ENCODE measurements around the gene COPS3.

The COPS3 gene

DNA sequence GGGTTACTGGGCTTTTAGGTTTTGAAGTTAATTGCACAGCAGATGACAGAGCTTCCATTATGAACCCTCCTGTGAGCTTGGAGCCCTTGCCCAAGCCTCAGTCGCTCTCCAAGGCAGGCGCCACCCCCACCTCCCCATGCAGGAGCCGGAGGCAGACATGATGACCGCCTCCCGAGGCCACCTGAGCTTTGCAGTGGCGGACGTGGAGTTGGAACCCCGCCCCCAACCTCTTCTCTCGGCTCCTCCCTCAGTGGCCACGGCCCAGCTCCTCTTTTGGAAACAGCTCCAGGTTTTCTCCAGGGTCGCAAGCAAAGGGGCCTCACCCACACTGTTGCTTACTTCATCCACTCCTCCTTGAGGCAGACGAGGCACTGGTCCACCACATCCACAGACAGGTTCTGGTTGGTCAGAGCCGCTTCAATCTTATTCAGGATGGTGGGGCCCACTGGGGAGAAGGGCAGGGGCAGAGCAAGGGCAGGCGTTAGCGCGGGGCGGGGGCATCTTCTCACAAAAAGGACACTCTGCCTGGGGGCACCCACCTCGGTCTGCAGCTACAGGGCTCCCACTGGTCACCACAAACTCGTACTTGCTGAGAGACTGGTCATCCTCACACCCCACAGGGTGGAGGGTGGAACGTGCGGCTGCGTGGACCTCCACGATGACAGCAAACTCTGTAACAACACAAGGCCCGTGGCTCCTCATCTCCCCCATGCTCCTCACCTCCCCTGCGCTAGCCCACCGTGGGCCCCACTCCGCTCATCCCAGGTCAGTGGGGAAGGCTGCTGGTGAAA, 66.2 kb downstream of the COPS3 start:
- DNase-seq: no peak

DNA sequence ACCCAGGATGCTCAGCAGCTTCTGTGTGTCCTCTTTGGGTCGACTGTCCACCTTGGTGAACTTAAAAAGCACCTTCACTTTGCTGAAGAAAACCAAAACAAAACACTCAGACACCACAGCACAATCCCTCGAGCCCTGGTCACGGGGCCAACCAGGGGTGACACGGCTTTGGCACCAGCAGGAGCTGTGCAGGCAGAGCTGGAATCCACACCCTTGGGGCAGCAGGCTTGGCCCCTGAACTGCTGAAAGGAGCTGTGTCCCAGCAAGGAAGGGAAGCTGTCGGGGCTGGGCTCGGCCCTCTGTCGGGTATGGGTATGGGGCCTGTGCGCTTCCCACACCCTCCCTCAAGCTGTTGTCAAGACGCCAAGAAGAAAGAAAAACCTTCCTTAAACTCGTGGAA, 67.3 kb downstream of the COPS3 start:
- no peak for DNase-seq

DNA sequence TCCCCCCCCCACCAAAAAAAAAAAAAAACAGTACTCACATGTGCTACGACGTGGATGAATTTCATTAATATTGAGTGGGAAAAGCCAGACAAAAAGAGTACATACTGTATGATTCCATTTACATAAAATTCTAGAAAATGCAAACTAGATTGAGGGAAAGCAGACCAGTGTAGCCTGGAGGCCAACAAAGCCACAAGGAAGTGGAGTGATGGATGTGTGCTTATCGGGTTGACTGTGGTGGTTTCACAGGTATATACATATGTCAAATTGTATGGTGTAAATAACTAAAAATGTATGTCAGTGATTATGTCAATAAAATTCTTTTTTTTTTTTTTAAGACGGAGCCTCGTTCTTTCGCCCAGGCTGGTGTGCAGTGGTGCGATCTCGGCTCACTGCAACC, 73.0 kb downstream of the COPS3 start:
- peak; percentile 13 for DNase-seq

DNA sequence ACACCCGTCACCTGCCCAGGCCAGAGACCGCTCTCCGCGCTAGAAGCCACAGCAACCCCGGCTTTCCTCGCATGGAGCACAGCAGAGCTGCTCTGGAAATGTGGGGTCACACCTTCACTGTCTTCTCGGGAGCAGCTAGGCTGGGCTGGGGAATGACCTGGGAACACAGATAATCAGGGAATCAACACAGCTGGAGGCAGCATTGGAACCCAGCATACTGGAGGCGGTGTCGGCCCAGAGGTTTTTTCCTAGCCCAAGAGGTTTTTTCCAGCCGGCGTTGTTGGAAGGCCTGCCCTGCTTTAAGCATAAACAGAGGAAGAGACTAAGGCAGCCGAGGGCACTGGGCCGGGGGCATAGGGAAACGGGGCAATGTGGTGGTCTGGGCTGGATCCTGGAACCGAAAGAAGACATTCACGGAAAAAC, 74.1 kb downstream of the COPS3 start:
- DNase-seq: no peak

DNA sequence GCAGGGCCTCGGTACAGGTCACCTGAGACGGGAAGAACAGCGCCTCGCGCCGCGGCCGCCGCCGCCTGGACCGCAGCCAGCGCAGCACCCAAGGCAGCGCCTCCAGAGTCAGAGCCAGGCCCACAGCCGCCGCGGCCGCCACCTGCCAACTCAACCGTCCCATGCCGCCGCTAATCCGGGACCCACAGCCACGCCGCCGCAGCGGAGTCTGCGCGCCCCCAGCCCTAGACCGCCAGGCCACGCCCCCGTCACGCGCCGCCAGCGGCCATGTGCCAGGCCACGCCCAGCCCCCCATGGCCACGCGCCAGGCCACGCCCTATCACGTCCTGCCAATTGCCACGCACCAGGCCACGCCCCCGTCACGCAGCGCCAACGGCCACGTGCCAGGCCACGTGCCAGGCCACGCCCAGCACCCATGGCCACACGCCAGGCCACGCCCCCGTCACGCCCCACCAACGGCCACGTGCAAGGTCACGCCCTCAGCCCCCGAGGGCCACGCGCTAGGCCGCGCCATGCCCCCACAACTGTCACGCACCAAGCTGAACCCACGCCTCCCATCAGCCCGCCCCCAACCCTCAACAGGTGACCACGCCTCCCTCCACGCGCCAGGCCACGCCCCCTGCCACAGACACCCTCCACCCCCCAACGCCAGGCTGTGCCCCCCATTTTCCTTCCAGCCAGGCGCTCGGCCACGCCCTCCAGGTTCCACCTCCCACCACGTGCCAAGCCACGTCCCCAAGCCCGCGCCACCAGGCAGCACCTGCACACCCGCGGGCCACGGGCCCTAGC, 74.7 kb downstream of the COPS3 start, which contains the start of gene PLD6:
Gene PLD6, minus strand, starts transcription at position 210 of the 789 bp plus-strand sequence. Its CDS starts 47 bp downstream, at position 163.
- DNase-seq: peak; percentile 91

DNA sequence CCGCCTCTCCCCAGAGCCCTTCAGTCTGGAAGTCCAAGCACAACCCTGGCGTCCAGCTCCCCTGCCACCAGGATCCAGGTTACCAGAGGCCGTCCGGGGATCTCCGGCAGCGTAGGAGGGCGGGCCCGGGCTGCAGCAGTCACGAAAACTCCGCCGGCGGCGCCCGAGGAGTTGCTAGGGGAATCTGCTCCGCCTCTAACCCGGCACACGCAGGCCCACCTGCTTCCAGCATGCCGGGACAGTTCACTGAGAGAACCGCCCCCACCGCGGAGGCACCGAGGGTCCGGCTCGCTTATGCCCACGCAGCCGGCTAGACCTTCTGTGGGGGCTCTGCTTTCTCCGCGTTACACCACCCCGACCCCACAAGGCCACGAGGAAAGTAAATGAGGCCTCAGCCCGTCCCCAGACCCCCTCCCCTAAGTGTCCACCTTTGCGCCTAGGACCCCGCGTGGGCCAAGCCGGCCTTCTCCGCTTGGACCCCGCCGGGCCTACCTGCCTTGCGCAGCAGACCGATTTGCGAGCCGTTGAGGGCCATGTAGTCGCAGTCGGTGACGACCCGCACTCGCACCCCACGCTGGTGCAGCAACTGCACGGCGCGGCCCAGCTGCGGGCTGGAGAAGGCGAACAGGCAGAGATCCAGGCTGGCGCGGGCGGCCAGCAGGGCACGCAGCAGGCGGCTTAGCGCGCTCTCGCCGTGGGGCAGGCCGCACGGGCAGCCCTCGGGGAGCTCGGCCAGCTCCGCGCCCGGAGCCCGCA, 75.5 kb downstream of the COPS3 start:
- peak; percentile 77 for DNase-seq

DNA sequence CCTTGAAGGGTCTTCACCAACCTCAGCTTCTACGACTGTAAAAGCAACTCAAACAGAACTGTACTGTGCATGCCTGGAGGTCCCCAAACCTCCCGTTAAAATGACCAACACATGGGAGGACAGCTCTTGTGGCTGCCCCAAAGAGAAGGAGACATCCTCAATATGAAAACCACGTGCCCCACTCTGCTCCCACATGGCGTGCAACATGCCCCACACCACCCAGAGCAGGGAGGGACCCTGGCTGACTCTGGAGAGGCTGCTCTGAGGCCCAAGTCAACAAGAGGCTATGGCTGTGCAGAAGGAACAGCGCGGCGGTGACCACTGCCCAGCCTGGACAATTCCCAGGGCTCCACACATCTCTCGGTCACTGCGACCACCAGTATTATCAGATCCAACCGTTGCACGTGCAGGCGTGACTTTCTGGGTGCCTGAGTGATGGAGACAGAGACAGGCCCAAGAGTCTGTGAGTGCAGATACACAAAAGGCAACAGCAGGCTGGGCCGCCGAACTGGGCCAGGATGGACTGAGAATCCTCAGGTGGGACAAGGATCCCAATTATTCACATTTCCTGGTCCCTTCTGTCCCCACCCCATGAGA, 76.3 kb downstream of the COPS3 start:
- no peak for DNase-seq

DNA sequence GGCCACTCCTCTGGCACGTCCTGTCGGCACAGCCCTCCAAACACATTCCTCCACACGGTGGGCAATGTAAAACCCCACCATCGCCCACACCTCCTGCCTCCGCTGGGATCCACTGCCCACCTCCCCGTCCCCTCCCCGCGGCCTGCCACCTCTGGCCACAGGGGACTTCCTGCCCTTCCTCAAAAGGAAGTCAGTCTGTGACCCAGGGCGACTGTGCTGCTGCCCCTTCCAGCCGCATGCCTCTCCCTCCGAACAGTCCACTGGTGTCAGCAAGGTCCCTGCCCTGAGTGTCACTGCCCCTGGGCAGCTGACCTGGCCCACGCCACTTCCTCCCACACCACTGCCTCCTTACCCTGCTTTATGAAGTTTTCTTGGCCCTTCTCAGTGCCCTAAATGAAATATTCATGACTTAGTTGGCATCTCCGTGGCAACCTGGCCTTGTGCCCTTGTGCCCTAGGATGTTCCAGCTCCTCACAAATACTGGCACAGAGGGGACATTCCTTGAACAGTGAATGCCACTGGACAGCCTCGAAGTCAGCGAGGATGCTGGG, 76.9 kb downstream of the COPS3 start:
- DNase-seq: no peak

DNA sequence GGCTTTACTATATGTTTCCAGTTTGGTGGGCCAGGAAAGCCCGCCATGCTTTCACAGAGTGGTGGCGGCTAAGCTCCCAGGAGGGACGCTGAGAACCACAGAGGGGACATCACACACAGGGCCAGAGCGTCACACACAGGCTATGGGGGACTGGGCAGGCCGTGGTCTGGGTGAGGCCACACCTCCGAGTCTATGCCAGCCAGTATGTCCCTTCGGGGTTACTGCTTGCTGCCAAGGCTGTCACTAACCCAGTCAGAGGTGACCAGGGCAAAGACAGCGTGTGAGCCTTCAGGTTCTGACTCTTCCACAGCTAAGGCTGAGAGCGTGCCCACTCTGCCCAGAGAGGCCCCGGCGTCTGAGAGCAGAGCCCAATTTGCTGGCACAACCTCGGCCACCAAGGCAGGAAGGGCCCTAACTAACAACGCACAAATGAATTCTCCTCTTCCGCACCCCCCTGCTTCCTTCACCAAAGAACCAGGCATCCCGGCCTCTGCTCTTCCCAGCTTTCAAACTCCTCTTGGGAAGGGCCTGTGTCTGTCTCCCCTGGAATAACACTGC, 77.8 kb downstream of the COPS3 start:
- DNase-seq: no peak

DNA sequence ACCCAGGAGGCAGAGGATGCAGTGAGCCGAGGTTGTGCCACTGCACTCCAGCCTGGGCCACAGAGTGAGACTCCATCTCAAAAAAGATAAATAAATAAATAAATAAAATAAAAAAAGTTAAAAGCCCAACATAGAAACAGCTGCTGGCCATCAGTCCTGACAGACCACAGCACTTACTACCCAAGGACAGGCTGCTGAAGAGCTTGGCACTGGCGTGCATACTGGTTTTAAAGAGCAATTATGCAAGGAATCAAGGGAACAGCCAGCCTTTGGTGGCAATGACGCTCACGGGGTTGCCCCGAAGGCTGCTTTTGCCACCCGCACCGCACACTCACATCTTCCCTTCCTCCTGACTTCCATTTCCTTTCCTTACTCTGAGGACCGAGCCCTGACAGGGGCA, 79.1 kb downstream of the COPS3 start:
- no peak for DNase-seq

DNA sequence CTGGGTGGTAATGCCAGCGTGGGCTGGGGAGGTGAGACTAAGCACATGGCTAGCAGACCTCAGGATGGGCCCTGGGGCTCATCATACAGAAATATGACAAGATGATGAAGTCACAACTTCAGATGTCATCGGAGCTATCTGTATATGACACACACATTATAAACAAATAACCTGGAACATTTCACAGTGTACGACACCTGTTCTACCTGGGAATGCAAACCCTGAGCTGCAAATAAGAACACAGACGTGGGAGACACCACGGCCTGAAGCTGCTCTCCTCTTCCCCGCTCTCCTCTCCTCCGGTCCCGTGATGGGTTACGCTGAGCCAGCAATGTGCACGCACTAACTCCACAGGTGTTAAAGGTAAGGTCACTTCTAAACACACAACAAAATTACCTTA, 79.8 kb downstream of the COPS3 start:
- DNase-seq: no peak

DNA sequence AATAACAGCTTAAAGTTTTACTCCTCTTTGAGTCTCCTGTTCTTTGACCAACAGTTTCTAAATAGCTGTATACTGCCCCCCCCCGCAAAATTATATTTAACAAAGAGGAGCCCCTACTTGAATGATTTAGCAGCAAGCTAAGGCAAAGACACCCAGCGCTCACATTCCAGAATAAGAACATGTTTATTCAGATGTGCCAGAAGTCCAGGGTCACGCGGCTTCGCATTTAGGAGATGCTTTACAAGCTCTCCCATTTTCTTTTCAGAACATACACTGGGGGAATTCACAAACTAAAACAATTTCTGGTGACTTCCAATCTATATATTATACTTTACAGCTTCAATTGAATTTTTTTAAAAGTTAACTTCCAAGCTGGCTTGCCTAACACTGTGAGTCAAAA, 80.2 kb downstream of the COPS3 start:
- DNase-seq: no peak

DNA sequence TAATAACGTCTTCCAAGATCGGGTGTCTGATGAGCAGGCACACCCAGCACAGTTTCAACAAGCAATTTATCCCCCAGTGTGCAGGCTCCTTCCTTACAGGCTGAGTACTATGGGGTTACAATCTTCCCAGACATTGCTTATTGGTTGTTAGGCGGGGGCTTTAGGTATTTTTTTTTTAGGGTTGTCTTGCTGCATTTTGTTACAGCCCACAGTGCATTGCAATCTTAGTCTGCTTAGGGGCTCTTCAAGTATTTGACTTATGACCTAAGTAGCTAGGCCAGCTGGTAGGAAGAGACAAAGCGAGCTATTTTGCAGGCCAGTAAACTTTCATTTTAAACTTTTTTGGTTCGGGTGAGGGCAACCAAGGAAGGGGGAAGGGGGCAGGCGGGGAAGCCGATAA, 80.7 kb downstream of the COPS3 start:
- no peak for DNase-seq

DNA sequence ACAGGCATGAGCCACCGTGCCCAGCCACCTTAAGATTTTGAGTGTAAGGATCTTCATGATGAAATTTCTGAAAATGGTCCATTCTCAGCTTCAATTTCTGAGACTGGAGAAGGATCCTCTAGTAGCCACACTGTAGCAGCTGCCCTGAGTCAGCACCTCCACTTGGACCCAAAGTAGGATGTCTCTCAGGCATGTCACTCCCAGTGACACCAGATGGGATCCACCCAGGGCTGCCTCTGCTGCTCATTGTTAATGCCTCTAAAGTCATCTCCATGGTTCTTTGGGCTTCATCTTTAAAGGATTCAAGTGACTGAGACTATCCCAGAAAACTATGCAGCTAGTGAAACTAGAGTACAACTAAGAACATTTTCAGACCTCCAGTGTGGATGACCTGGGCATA, 82.8 kb downstream of the COPS3 start:
- DNase-seq: no peak

DNA sequence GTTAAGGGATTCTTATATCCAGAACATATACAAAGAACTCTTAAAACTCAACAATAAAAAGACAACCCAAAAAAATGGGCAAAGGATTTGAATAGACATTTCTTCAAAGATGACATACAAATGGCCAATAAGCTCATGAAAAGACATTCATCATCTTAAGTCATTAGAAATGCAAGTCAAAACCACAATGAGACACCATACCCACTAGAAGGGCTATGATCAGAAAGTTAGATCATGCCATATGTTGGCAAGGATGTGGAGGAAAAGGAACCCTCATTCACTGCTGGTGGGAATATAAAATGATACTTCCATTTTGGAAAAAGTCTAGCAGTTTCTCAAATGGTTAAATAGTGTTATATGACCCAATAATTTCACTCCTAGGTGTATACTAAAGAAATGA, 84.3 kb downstream of the COPS3 start:
- no peak for DNase-seq
